ENCODE data around the gene CBFA2T3.

GRCh38 chr16:88856828-88857727 is 119.9 kb downstream of the CBFA2T3 start, which contains the start of the genes GALNS and TRAPPC2L:
- TF ChIP-seq CTCF (IDR thresholded peaks at IDR 0.05 in 4 of 5, conservative IDR thresholded peaks at IDR 0.05 in 1 of 5): peak in 2 of 5 experiments; percentile 44 to 54
- TF ChIP-seq POLR2A (IDR thresholded peaks at IDR 0.05): peak; percentile 79 to 81
